NCI-H1417 (cell line): ENCODE data around the gene C1QTNF5.
A peak's percentile ranks its signal among the peaks of the same experiment; 100 is the strongest.
"Not testable (repeated sequence)": the region's sequence is repeated elsewhere in the genome, so short reads cannot be mapped to it uniquely, and the experiment has no call there.

Source experiments
- DNase-seq, 3 experiments: peaks; one replicate each; lab custom pipeline; 2025; lab: John Stamatoyannopoulos, UW

Gene C1QTNF5, protein sequence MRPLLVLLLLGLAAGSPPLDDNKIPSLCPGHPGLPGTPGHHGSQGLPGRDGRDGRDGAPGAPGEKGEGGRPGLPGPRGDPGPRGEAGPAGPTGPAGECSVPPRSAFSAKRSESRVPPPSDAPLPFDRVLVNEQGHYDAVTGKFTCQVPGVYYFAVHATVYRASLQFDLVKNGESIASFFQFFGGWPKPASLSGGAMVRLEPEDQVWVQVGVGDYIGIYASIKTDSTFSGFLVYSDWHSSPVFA

DNA sequence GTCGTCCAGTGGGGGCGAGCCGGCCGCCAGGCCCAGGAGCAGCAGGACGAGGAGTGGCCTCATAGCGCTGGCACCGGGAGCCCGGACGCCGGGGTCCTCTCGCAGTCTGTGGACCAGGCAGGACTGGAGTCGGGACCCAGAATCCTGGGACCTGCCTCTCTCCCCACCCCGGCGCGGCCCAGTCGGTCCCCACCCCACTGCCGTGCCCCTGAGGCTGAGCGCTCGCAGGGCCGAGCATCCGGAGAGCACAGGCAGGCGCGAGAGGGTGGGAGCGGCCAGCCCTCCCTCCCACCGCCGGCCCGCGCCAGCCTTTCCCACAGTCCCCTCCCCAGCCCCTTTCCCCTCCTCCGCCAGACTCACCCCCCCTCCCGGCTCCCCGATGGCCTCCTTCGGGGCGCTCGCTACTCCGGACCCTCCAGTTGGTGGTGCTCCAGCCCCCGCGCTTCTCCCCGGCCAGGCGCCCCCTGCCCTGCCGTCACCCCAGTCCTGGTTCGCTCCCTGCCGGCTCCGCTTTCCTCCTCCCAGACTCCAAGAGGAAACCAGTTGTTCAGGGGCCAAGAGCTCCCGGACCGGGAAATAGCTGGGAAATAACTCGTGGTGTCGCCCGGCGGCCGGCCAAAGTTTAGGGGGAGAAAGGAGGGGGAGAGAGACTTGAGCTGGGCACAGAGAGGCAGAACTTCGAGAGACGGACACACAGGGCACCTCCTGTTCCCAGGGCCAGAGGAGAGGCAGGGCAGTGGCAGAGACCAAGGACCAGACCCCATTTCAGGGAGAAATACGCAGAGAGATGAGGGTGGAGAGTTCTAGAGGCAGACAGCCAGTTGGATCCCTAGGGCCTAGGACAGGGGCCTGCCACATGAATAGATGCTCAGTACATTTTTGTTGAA is at the start of gene C1QTNF5:
Gene C1QTNF5, minus strand, starts transcription at position 549 of the 887 bp plus-strand sequence. Its CDS starts 486 bp downstream, at position 63.
- no peak for DNase-seq

DNA sequence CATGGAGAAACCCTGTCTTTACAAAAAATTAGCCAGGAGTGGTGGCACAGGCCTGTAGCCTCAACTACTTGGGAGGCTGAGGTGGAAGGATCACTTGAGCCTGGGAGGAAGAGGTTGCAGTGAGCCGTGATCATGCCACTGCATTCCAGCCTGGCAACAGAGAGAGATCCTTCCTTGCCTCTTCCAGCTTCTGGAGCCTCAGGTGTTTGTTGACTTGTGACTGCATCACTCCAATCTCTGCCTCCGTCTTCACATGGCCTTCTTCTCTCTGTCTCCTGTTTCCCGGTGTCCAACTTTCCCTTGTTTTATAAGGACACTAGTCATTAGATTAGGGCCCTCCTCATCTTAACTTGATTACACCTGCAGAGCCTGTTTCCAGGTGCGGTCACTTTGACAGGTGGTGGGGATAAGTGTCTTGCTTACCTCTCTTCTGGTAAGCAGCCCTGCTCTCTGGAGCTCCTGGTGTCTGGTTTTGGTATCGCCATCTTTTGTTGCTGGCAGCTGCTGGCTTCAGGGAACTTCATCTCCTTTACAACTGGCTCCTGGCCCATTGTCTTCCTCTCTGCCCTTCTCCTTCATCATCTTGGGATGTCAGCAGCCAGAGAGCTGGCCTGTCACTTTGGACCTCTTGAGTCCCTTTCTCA is 49.0 kb upstream of the C1QTNF5 start:
- peak; percentile 12 to 67 (median 42) for DNase-seq

DNA sequence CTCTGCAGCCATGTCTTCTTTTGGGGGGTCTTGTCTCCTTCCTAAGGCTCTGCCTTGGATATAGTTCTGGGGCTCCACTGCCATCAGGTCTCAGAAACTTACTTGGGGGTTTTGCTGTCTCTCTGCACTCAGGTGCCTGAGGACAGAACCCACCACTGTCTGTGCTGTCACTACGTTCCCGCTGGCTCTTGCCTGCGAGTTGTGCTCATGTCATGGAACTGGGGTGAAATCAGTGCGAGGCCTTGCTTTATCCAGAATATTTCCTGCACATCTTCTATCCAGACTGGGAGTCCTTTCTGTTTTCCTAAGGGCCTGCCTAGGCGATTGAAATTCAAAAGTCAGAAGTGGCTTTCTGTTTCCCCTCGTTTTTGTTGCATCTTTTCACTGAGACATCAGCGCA is 47.4 kb upstream of the C1QTNF5 start:
- DNase-seq = no peak

DNA sequence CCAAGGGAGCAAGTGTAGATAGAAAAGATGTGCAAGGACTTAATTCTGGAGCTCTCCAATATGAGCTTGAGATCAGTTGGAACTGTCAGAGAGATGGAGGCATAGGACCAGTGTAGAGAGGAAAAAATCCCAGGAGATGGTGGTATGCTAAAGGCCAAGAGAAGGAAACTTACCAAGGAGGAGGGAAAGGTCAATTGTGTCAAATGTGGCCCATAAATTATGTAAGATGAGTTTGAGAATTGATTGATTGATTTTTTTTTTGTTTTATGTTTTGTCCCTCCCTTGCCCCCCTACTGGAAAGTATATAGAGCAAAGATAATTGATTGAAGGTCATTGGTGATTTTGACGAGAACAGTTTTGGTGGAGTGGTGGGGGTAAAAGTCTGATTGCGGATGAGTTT is 43.6 kb upstream of the C1QTNF5 start:
- DNase-seq = no peak

DNA sequence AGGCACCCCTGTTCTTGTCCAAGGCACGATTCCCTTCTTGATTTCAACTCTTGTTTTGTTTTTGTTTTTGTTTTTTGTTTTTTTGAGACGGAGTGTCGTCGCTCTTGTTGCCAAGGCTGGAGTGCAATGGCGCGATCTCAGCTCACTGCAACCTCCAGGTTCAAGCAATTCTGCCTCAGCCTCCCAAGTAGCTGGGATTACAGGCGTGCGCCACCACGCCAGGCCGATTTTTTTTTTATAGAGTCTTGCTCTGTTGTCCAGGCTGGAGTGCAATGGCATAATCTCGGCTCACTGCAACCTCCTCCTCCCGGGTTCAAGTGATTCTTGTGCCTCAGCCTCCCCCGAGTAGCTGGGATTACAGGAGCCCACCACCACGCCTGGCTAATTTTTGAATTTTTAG is 41.8 kb upstream of the C1QTNF5 start:
- not testable (repeated sequence) for DNase-seq

DNA sequence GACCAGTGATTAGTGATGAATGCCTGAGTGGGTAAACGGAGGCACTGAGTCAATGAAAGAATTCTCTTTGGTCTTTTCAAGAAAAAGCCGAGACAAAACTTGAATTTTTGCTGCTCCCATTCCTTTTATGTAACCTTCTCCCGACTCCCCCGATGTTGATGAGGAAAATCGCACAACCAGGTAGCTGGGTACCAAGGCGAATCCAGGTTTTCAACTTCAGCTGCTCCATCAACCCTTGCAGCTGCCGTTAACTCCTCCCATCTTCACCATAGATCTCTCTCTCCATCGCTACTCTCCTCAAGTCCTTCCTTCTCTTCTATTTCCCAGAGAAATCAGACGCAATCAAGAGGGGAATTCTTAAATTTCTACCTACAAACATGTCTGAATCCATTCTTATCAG is 41.4 kb upstream of the C1QTNF5 start:
- peak in 1 of 3 experiments; percentile 71 for DNase-seq

DNA sequence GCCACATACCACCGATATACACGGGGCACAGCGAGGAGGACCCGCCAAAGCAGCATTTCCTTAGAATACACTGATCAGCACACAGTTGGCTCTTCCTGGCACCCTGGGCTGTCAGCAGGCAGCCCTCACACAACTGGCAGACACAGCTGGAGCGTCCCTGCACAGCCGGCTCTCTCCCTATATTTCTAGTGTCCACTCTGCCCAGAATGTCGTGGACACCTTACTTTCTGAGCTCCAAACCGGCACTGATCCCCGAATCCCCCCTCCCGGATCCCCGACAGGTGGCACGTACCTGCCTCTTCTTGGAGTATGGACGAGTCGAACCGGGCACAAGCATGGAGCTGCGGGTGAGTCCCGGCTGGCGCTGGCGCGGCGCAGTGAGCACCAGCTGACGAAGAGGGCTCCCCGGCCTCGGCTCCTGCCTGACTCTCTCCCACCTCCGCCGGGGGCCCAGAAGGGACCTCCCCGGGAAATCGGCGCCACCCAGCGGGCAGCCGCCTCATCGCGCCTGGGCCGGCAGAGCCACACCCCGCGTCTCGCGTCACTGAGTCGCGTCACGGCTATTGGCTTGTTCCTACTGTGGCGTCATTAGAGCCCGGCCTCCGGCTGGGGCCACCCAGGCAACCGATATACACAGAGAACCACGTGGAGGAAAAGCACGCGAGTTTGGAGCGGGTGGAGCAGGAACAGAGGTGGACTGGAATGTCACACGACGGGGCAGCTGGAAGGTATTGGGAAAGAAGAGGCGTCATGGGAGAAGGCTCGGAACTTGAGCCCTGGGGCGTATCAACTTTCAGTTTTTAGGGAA is 40.7 kb upstream of the C1QTNF5 start, which contains the start of gene USP2:
Gene USP2, minus strand, starts transcription at position 510 of the 808 bp plus-strand sequence. CDS start 8,210 bp downstream, outside the sequence.
- peak; percentile 94 to 98 (median 98) for DNase-seq

DNA sequence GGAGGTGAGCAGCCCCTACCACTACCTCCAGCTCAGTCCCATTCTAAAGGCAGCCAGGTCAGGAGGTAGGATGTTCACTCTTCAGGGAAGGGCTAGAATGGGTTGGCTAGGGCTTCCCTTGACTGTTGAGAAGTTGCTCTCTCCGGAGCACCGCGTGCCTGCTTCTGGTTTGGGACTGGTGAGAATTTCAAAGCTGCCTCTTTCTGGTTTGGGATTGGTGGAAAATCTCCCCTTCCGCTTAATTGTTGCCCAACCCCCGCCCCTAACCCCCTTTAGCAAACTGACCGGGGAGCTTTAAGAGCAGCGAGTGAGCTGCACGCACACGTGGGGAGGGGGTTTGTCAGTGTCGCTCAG is 40.1 kb upstream of the C1QTNF5 start:
- no peak for DNase-seq

DNA sequence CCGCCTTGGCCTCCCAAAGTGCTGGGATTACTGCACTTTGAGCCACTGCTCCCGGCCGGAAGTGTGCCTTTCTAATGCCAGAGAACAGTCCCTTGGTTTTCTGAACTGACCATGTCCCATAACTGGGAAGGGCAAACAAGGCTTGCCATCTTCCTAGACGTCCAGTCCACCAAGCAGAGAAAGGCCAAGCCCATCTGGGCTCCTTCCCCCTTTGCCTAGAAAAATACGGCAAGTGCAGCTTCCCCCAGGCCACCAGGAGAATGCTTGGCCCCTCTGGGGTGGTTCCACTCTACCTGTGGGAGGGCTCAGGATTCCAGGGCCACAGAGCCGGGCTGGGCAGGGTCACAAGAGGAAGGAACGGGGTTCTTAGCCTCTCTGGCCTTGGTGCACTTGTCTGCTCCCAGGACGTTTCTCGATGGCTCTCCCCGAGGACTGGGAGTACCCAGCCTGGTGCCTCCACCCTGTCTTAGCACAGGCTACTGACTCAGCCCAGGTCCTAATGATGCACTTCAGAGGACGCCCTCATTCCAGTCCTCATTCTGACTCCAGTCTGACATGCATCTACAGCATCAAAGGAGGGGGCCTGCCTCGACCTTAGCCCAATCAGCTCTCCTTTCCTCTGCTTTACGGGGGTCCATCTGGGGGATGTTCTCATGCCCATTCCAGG is 39.6 kb upstream of the C1QTNF5 start:
- no peak for DNase-seq

DNA sequence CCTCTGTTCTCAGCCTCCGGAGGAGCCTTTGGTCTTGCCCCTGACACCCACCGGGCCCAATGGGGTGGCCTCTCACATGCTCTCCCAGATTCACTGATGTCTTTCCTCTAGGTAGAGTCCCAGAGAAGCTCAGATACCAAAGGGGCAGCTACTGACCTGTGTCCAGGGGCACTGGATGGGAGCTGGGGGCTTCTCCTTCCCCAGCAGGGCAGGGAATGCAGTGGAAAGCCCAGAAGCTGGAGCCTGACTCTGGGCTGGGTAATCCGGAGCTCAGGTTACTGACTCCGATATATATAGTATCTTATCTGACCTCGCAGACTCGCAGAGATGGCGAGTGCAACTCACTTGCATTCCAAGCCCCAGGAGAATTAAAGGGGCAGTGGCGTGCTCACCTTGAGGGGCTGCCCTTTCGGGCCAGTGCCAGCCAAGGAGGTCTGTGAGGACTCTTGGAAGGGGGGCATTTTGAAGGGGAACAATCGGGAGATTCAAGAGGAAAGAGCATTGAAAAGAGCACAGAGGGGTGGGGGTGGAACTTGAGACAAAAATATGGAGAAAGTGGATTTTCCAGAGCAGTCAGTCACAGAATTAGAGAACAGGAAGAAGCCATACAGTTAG is 38.3 kb upstream of the C1QTNF5 start:
- DNase-seq = no peak

DNA sequence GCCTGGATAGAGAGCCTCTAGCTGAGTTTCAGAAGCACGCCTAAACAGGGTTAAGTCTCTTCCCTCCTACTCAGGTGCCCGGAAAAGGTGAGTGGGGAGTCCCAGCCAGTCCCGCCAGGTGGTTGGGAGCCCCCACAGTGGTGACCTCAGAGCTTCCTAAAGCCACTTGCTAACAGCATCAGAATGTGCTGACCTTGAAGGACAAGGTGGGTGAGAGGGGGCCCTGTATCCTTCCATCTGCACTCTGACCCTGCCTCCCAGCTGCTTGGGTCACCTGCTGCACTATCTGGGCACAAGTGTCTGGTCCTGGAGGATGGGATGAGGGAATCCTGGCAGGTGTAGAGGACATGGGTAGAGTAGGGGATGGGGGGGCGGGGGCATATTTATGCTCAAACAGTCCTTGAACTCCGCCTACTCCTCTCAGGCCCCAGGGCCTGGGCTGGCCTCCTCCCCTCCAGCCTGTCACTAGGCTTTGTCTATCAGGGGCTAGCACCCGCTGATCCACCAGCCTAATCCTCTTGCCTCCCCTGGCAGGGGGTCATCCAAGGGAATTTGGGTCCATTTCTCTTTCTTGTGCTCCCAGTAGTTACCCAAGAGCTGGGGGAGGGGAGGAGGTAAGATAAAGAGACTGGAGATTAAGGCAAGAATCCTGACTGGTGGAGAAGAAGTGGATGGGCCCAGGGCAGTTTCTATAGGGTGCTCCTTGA is 37.4 kb upstream of the C1QTNF5 start:
- no peak for DNase-seq

DNA sequence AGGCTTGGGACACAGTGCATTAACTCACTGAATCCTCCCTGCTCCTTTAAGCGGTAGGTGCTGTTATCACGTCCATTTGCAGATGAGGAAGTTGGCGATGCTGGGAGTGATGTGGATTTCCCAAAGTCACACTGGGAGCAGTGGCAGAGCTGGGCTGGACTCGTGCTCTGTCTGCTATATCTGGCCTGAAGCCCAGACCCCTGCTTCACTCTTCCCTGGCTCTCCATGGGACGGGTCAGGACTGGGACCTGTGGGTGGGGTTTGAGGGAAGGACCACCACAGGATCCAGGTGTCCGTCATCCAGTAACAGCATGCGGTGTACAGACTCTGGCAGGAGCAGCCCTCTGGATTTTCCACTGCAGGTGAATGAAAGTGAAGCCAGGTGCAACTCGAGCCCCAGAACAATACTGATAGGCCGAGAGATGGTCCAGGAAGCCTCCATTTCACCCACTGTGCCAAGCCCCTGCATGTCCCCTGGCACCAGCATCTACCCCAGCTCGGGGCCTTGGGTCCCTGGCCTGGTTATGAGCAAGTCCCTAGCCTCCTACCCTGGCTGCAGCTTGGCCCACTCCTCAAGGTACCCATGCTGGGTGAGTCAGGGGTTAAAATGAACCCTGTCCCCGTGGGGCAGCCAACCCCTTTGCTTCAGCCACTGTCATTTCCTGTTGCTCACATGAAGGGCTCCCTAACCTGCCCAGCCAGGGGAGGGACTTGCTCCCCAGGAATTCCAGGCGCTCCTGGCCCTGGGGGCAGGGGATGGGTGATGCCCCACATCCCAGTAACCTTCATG is 36.6 kb upstream of the C1QTNF5 start:
- peak in 2 of 3 experiments; percentile 24 to 36 for DNase-seq

DNA sequence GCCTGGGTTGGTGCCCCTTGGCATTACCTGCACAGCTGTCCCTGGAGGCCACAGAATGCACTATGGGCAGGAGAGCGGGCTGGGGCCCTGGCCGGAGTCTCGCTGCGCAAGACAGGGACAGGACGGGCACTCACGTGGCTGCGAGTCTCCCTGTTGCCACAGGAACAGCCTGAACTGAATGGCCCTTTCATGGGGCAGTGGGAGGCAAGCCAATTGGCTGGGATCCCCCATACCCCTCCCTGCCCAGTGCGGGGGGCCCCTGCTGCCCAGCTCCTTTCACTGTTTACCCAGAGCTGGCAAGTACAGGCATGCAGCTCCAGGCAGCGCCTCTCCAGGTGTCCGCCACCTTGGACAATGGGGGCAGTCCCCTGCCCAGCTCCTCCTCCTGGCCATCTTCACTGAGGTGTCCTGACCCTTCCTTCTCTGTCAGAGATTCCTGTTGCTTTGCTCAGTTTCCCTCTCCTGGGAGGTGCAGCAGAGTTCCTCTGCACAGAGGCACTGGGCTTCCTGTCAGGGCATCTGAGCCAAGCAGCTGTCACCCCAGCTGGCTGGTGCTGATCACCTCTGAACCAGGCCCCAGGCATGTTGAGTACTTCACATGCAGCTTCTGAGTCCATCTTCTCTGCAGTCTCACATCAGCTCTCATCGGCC is 35.6 kb upstream of the C1QTNF5 start:
- peak in 2 of 3 experiments; percentile 87 to 94 for DNase-seq

DNA sequence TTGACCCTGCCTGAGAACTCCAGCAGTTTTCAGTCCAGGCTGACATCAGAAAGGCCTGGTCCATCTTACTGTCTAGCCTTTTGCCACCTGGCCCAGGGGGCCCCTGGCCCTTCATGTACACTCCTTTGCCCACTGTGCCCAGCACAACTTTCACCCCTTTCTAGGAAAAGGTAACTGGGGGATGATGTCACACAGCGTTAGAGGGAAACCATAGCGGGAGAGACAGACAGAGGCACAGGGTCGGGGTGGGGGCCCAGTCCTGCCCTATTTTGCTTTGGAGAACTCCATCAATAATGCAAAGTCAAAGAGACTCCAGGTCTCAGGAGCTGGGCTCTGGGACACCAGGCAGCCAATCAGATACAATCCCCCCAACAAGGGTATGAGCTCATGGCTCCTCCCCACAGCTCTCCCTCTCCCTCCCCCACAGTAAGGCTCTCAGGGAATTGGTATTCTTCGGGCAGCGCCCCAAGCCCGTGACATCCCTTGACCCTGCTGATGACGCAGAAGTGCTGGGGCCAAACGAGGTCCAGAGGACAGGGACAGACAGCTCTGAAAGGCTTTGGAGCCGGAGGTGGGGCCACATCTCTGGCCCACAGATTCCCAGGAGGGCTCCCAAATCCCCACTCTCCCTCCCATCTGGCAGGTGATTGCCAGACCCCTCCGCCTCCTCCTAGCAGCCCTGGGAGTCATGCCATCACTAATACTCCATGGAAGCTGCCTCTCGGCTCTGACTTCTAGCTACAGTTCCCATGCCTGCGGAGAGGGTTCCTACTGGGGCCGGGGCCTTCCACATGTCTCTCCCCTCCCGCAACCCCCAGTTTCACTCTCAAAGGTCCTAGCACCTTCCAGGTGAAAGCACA is 34.9 kb upstream of the C1QTNF5 start:
- DNase-seq = peak in 1 of 3 experiments; percentile 49

DNA sequence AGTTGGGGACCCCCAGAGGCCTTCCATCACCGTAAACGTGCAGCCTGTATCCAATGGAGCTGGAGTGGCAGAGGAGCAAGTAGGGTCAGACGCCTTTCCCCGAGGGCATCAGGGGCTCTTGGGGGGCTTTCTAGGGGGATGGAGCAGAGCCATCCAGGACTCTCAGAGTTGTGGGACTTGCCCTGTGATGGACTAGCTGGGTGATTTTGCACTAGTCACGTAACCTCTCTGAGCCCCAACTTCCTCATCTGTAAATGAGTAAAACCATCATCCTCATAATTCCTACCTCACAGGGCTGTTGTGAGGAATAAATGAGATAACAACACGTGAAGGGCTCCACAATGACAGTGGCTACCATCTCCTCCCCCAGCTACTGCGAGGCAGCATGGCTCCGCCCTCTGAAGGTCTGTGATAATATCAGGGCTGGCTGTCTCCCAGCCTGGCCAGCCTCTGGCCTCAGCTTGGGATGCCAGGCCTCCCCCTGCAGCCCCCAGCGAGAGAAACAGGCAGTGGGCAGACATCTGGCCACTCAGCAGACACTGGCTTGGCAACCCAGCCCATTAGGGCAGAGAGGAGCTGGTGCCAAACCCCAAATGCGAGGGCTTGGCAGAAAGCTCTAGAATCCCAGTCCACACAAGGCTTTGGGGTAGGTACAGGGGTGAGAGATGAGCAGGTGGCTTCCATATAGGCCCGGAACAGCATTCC is 34.1 kb upstream of the C1QTNF5 start:
- DNase-seq = no peak

DNA sequence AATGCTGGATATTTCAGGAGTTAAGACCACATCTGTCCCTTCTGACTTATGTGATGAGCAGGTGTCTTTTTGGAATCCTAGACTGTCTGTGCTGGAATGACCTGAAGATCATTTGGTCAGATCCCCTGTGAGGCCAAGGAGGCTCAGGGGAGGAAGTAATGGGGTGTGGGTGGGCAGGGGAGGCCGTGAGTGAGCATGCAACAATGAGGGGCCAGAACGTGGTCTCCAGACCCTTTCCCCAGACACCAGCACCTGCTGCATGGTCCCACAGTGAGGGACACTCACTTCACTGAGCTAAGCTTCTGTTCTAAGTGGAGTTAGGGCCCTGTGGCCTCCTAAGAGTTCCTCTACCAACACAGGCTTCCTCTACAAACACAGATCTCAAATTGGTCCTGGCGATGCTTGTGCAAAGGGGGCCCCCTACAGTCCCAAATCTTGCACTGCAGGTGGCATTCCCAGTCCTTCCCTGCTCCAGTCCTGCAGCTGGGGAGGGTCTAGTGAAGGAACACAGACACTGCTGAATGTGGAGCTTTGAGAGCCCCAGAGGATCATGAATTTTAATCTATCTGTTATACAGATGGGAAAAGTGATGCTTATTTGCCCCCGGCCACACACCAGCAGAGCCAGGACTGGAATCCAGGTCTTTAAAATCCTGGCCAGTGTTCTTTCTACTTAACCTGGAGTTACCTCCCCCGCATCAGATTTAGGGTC is 33.4 kb upstream of the C1QTNF5 start:
- DNase-seq = peak; percentile 73 to 86 (median 73)
